B cell (primary cell): ENCODE measurements around the gene LY9. TPM values are rescaled to one million over a fixed set of nuclear protein-coding genes. Genes with fewer than 3 reads are reported as not detected.
A peak's percentile ranks its signal among the peaks of the same experiment; 100 is the strongest.

Source experiments
- ATAC-seq: fragments of 200-7000 bp; cut with Tn5 transposase; one replicate; pipeline ENCODE4 v1.10.0; 2021; ENCODE audit warnings: low read depth, mild to moderate bottlenecking, moderate number of reproducible peaks, moderate library complexity
- CTCF ChIA-PET: fragments of 350-600 bp; sonication (Branson Sonifier 250); formaldehyde crosslinking; loops from one replicate; lab custom pipeline; 2021; ENCODE audit warnings: antibody characterized with exemption, inconsistent platforms; lab: Charles Lee
- POLR2A ChIA-PET: fragments of 350-600 bp; sonication (Branson Sonifier 250); formaldehyde crosslinking; loops from one replicate; lab custom pipeline; 2021; ENCODE audit warnings: antibody characterized with exemption; lab: Charles Lee
- DNase-seq: peaks from one replicate; pipeline ENCODE4 v3.0.0; 2013
- H2AFZ ChIP-seq: 2 replicates; pipeline ENCODE4 v1.6.1; 2012; ENCODE audit warnings: mild to moderate bottlenecking, low read depth, low read length; ENCODE audit not compliant: insufficient read depth, poor library complexity, severe bottlenecking
- H3K27ac ChIP-seq, 2 donors: 1 replicate in 1 of 2; 2 replicates in 1 of 2; pipeline ENCODE4 v1.5.1; 2012 to 2013; ENCODE audit warnings: low read length in 2 of 2, mild to moderate bottlenecking in 2 of 2, moderate library complexity in 1 of 2
- H3K27me3 ChIP-seq, 4 experiments: fragments of 200-600 bp in 1 of 4; sonication (generic) in 1 of 4; replicated peaks in 1 of 4; 1 replicate in 2 of 4; 2 replicates in 2 of 4; pipeline versions ENCODE4 v1.6.1 to v1.7.0; 2013 to 2016; ENCODE audit warnings: low read length in 3 of 4, mild to moderate bottlenecking in 2 of 4, mixed read lengths in 1 of 4, moderate library complexity in 1 of 4; ENCODE audit not compliant: insufficient read depth in 4 of 4, control insufficient read depth in 3 of 4; ENCODE audit errors: control extremely low read depth in 1 of 4
- H3K36me3 ChIP-seq, 2 experiments: replicated peaks in 1 of 2; 1 replicate in 1 of 2; 2 replicates in 1 of 2; pipeline versions ENCODE4 v1.6.1 to v1.7.1; 2013; ENCODE audit warnings: low read length in 1 of 2; ENCODE audit not compliant: insufficient read depth in 2 of 2, control insufficient read depth in 1 of 2; ENCODE audit errors: control extremely low read depth in 1 of 2, extremely low read depth in 1 of 2
- H3K4me1 ChIP-seq, 2 donors: fragments of 200-600 bp in 1 of 2; sonication (generic) in 1 of 2; 1 replicate in 1 of 2; 2 replicates in 1 of 2; pipeline versions ENCODE4 v1.5.1 to v1.6.1; 2013 to 2017; ENCODE audit warnings: low read length in 2 of 2; ENCODE audit not compliant: control insufficient read depth in 2 of 2, insufficient read depth in 2 of 2
- H3K4me2 ChIP-seq: replicated peaks from 2 replicates; pipeline ENCODE3; 2012; ENCODE audit warnings: mild to moderate bottlenecking, low read depth, low read length; ENCODE audit not compliant: poor library complexity, severe bottlenecking
- H3K4me3 ChIP-seq, 5 experiments: fragments of 200-600 bp in 1 of 5; sonication (generic) in 1 of 5; 1 replicate in 3 of 5; 2 replicates in 2 of 5; pipeline versions ENCODE4 v1.5.1 to v1.7.0; 2011 to 2016; ENCODE audit warnings: low read length in 4 of 5, mild to moderate bottlenecking in 4 of 5, low read depth in 2 of 5, control low read depth in 1 of 5, moderate library complexity in 1 of 5; ENCODE audit not compliant: insufficient read depth in 1 of 5; ENCODE audit errors: control extremely low read depth in 1 of 5, extremely low read depth in 1 of 5
- H3K79me2 ChIP-seq: fragments of 200-600 bp; sonication (generic); one replicate; pipeline ENCODE4 v1.6.0; 2016; ENCODE audit warnings: low read length; ENCODE audit not compliant: control insufficient read depth, insufficient read depth
- H3K9ac ChIP-seq: fragments of 200-600 bp; sonication (generic); 2 replicates; pipeline ENCODE4 v1.6.1; 2017; ENCODE audit warnings: mild to moderate bottlenecking, low read length, moderate library complexity
- H3K9me3 ChIP-seq, 3 donors: one replicate each; pipeline versions ENCODE4 v1.6.1 to v1.7.1; 2013; ENCODE audit warnings: low read length in 2 of 3; ENCODE audit not compliant: control insufficient read depth in 2 of 3, insufficient read depth in 1 of 3; ENCODE audit errors: control extremely low read depth in 1 of 3
- H4K20me1 ChIP-seq: 2 replicates; pipeline ENCODE4 v1.6.0; 2012; ENCODE audit warnings: mild to moderate bottlenecking, low read length; ENCODE audit not compliant: insufficient read depth, control insufficient read depth, poor library complexity, severe bottlenecking
- H3K27ac Mint-ChIP-seq: one replicate; pipeline ENCODE4 v1.8.0; 2021; ENCODE audit warnings: mixed read lengths
- H3K27me3 Mint-ChIP-seq: one replicate; pipeline ENCODE4 v1.8.0; 2021; ENCODE audit warnings: mixed read lengths
- H3K4me1 Mint-ChIP-seq: one replicate; pipeline ENCODE4 v1.8.0; 2021; ENCODE audit warnings: mixed read lengths
- H3K4me3 Mint-ChIP-seq: one replicate; pipeline ENCODE4 v1.8.0; 2021; ENCODE audit warnings: mixed read lengths
- H3K9me3 Mint-ChIP-seq: one replicate; pipeline ENCODE4 v1.8.0; 2022; ENCODE audit warnings: mixed read lengths; ENCODE audit not compliant: insufficient read depth
- CTCF ChIP-seq: fragments of 200-600 bp; IDR thresholded peaks from one replicate; pipeline ENCODE4 v1.8.0; 2022; ENCODE audit warnings: antibody characterized with exemption, mild to moderate bottlenecking
- EZH2 ChIP-seq: IDR thresholded peaks from 2 replicates; pipeline ENCODE4 v1.6.1; 2012; ENCODE audit warnings: borderline replicate concordance, low read depth, mild to moderate bottlenecking, moderate library complexity, low read length; ENCODE audit not compliant: insufficient read depth, poor library complexity, severe bottlenecking
- WGBS: methylation state at CpG from one replicate; pipeline ENCODE4 v1.1.5; 2013; ENCODE audit warnings: missing lambda C conversion rate; ENCODE audit not compliant: insufficient coverage; 5-methylcytosine and 5-hydroxymethylcytosine counted together
- intact Hi-C: fragments of 100-400 bp; cut with micrococcal nuclease; formaldehyde crosslinking; loops from one replicate; pipeline ENCODE4 v1.10.0; 2022
- polyA plus RNA-seq: library from polyadenylated mRNA; depleted of rRNA; stranded (reverse); fragments of >200 nt; gene quantifications from 2 replicates; pipeline ENCODE4 v1.2.3, GENCODE V29; 2012
- total RNA-seq, 2 donors: library from RNA; stranded (reverse); fragments of 120-200 nt in 1 of 2; gene quantifications; 1 replicate in 1 of 2; 2 replicates in 1 of 2; pipeline versions ENCODE4 v1.2.3 to v1.2.4, GENCODE V29; 2013 to 2022

The LY9 gene
- total and polyA plus RNA-seq, 2 donors (not counting 1 experiment from before 2014, with no cell fraction given) = 252 to 365 TPM

- Histone ChIP-seq H4K20me1 (no peaks in the 10 kb centered on the region), H3K4me3 (no peak overlapping the region), H3K9ac (no peak overlapping the region), H3K79me2 (no peaks in the 10 kb centered on the region), H3K4me2 (no peak overlapping the region), H3K36me3 (peaks cover 0 to 8% of the 10 kb centered on the region in 2 experiments), H3K4me1 (peaks cover 8 to 11% of the 10 kb centered on the region in 2 donors), H2AFZ (no peak overlapping the region), H3K27ac (no peak overlapping the region), H3K9me3 (no peaks in the 10 kb centered on the region), H3K27me3 (no peaks in the 10 kb centered on the region)
- no peak for DNase-seq
- no peak for ATAC-seq
- 100% methylated on average over 3 of the region's 10 CpGs for WGBS
- ChIA-PET CTCF (interaction anchor here (0.7 to 6.3 kb wide), 14 partner anchors 9 to 205 kb away, joined by 3 to 45 read pairs (median 4); partner anchors contain the start of genes ITLN2 and SLAMF7), POLR2A (no interaction called here)
- Mint-ChIP-seq H3K4me1 (peaks cover 30% of the 10 kb centered on the region), H3K4me3 (no peak overlapping the region), H3K27ac (no peak overlapping the region), H3K27me3 (no peaks in the 10 kb centered on the region), H3K9me3 (no peaks in the 10 kb centered on the region)
- intact Hi-C loops = no loop called here
- TF ChIP-seq EZH2 = no peak
- peak; percentile 30 for TF ChIP-seq CTCF
Measured at GRCh38 chr1:160748181-160748877, 47.6 kb upstream of the LY9 start.

- ATAC-seq (no peak), DNase-seq (no peak)
- Histone ChIP-seq H3K79me2 (no peaks in the 10 kb centered on the region), H3K27ac (no peak overlapping the region), H3K9ac (no peak overlapping the region), H3K9me3 (no peaks in the 10 kb centered on the region), H3K4me2 (no peak overlapping the region), H3K27me3 (no peaks in the 10 kb centered on the region), H4K20me1 (no peaks in the 10 kb centered on the region), H3K4me3 (no peak overlapping the region), H3K4me1 (peaks cover 6 to 7% of the 10 kb centered on the region in 2 donors), H3K36me3 (peaks cover 0 to 8% of the 10 kb centered on the region in 2 experiments), H2AFZ (no peak overlapping the region)
- ChIA-PET POLR2A (no interaction called here), CTCF (interaction anchor here (1.2 to 6.3 kb wide), 10 partner anchors 20 to 204 kb away, joined by 3 to 45 read pairs (median 4); partner anchors contain the start of gene ITLN2)
- H3K27ac Mint-ChIP-seq = no peak overlapping the region
- no peak for TF ChIP-seq EZH2
- TF ChIP-seq CTCF = no peak
- WGBS = no CpG with 5 or more reads among the region's 1 CpG
- H3K4me1 Mint-ChIP-seq = peaks cover 25% of the 10 kb centered on the region
- H3K9me3 Mint-ChIP-seq = no peaks in the 10 kb centered on the region
- no peaks in the 10 kb centered on the region for H3K27me3 Mint-ChIP-seq
- no peak overlapping the region for H3K4me3 Mint-ChIP-seq
- intact Hi-C loops = no loop called here
Measured at GRCh38 chr1:160748878-160749269, 47.1 kb upstream of the LY9 start.
